Progenitor cell of endocrine pancreas (in vitro differentiated cells): ENCODE data around the gene ENPP1. TPM values are rescaled to one million over a fixed set of nuclear protein-coding genes. Genes with fewer than 3 reads are reported as not detected.

Source experiments
- DNase-seq: peaks from one replicate; pipeline ENCODE4 v3.0.0; 2021; ENCODE audit warnings: low spot score; ENCODE audit not compliant: unreplicated experiment
- H3K27ac Mint-ChIP-seq: 2 replicates; pipeline ENCODE4 v1.8.0; 2021; ENCODE audit warnings: mild to moderate bottlenecking, moderate library complexity, mixed read lengths
- H3K27me3 Mint-ChIP-seq: 2 replicates; pipeline ENCODE4 v1.8.0; 2021; ENCODE audit warnings: mixed read lengths
- H3K36me3 Mint-ChIP-seq: 2 replicates; pipeline ENCODE4 v1.8.0; 2022; ENCODE audit warnings: mixed read lengths; ENCODE audit not compliant: insufficient read depth
- H3K4me1 Mint-ChIP-seq: 2 replicates; pipeline ENCODE4 v1.8.0; 2021; ENCODE audit warnings: low read depth, mixed read lengths
- H3K4me3 Mint-ChIP-seq: 2 replicates; pipeline ENCODE4 v1.8.0; 2021; ENCODE audit warnings: low read depth, mild to moderate bottlenecking, moderate library complexity, mixed read lengths
- H3K9me3 Mint-ChIP-seq: 2 replicates; pipeline ENCODE4 v1.8.0; 2021; ENCODE audit warnings: low read depth, mixed read lengths
- total RNA-seq: library from RNA; stranded (reverse); gene quantifications from 2 replicates; pipeline ENCODE4 v1.2.1, GENCODE V29; 2021
- TF ChIP-seq, protein P1 (sequence below): fragments of 200-600 bp; sonication (generic); IDR thresholded peaks from one replicate; pipeline ENCODE4 v1.5.0; 2021; ENCODE audit warnings: antibody characterized with exemption, mild to moderate bottlenecking; ENCODE audit not compliant: unreplicated experiment

The ENPP1 gene
- total RNA-seq, 1 donor from 2014 or later: 2.4 TPM

DNA sequence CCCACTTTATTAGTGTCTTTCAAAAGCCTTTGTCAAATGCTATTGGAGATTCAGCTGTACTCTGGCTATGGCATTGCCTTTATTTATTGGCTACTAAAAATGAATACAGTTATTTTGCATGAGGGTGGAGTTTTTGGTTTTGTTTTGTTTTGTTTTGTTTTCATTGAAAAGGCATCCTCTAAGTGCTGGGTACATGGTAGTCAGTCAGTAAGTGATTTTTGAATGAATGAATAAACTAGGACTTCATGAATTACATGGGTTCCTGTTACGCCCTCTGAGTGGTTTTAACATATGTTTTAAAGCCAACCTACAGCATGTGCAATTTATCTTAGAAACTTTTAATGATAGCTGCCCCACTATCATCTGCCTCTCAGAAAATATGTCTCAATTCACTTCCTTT is 38.9 kb upstream of the ENPP1 start:
- H3K4me1 Mint-ChIP-seq: peaks cover 11% of the 10 kb centered on the region
- H3K36me3 Mint-ChIP-seq: no peaks in the 10 kb centered on the region

DNA sequence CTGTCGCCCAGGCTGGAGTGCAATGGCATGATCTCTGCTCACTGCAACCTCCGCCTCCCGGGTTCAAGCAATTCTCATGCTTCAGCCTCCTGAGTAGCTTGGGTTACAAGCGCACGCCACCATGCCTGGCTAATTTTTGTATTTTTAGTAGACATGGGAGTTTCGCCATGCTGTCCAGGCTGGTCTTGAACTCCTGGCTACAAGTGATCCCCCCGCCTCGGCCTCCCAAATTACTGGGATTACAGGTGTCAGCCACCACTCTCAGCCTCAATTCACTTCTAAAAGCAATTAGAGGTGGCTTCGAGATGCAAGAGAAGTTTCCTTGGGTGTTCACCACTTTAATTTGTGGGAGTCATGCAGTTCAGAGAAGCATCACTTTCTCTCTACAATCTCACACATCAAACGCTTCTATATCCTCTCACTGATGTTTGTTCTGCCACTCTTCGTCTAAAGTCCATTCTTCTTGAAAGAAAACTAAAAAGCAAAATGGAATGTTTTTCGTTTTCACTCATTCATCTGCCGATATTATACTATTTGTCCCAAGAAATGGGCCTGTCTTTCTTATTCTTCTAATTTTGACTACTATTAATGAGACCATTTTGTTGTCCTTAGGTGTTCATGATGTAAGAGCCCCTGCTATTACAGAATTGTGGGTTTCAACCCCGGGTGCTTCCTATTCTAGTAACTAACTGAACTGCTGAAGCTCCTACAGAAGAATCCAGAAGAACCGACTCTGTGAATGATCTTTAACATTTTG is 38.3 kb upstream of the ENPP1 start:
- Mint-ChIP-seq H3K4me1 (peaks cover 9% of the 10 kb centered on the region), H3K4me3 (no peak overlapping the region), H3K27me3 (peaks cover 2% of the 10 kb centered on the region), H3K36me3 (no peaks in the 10 kb centered on the region), H3K9me3 (no peaks in the 10 kb centered on the region), H3K27ac (no peak overlapping the region)
- TF ChIP-seq, protein P1, sequence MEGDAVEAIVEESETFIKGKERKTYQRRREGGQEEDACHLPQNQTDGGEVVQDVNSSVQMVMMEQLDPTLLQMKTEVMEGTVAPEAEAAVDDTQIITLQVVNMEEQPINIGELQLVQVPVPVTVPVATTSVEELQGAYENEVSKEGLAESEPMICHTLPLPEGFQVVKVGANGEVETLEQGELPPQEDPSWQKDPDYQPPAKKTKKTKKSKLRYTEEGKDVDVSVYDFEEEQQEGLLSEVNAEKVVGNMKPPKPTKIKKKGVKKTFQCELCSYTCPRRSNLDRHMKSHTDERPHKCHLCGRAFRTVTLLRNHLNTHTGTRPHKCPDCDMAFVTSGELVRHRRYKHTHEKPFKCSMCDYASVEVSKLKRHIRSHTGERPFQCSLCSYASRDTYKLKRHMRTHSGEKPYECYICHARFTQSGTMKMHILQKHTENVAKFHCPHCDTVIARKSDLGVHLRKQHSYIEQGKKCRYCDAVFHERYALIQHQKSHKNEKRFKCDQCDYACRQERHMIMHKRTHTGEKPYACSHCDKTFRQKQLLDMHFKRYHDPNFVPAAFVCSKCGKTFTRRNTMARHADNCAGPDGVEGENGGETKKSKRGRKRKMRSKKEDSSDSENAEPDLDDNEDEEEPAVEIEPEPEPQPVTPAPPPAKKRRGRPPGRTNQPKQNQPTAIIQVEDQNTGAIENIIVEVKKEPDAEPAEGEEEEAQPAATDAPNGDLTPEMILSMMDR: no peak
- DNase-seq: no peak

More for the DNA sequence above, 38.9 kb upstream of the ENPP1 start:
- no peak overlapping the region for H3K4me3 Mint-ChIP-seq
- no peaks in the 10 kb centered on the region for H3K9me3 Mint-ChIP-seq
- peaks cover 2% of the 10 kb centered on the region for H3K27me3 Mint-ChIP-seq
- TF ChIP-seq, protein P1: no peak
- no peak for DNase-seq
- H3K27ac Mint-ChIP-seq: no peak overlapping the region

DNA sequence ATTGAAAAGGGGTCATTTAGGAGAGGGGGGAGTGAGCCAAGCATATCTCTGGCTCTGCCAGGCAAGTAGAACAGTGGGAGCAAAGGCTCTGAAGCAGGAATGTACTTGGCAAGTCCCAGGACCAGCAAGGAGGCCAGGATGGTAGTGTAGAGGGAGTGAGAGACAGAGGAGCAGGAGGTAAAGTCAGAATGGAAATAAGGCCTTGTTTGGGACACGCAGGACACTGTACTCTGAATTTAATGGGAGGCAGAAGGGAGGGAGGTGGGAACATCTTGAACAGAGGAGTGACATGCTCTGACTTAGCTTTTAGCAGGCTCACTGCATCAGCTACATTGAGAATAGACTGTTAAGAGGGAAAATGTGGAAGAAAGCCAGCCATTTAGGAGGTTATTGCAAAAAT is 37.0 kb upstream of the ENPP1 start:
- no peaks in the 10 kb centered on the region for H3K9me3 Mint-ChIP-seq
- TF ChIP-seq, protein P1: no peak
- H3K27ac Mint-ChIP-seq: no peak overlapping the region
- H3K27me3 Mint-ChIP-seq: peaks cover 2% of the 10 kb centered on the region
- H3K36me3 Mint-ChIP-seq: no peaks in the 10 kb centered on the region
- no peak overlapping the region for H3K4me3 Mint-ChIP-seq
- H3K4me1 Mint-ChIP-seq: no peaks in the 10 kb centered on the region
- DNase-seq: no peak

DNA sequence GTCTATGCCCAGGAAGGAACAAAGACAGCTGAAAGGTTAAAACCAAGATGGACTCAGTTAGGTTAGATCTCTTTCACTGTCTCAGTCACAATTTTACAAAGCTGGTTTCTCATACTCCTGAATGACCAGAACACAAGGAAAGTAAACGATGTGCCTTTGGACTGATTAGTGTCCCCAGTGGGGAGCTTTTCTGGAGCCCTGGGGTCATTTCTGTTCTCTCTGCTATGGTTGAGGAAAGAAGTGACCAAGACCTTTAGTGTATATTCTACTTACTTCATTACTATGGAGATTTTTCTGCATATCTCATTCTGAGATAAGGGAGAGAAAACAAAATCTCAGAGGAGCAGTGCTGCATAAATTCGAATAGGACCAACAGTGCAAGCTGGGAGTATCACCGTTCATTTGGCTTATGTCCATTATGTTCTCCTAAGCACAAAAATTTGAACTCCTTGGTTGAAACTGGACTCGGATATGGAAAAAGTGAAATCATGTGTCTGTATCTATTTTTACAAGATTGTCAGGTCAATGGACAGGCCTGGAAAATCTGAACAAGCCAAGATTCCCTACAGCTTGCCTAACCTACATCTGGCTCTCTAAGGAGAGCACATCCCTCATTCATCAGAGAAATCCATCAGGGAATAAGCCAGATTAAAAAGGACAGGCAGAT is 34.4 kb upstream of the ENPP1 start:
- Mint-ChIP-seq H3K4me1 (no peaks in the 10 kb centered on the region), H3K9me3 (no peaks in the 10 kb centered on the region), H3K27me3 (peaks cover 2% of the 10 kb centered on the region), H3K36me3 (no peaks in the 10 kb centered on the region), H3K4me3 (no peak overlapping the region), H3K27ac (no peak overlapping the region)
- TF ChIP-seq, protein P1: no peak
- DNase-seq: no peak

DNA sequence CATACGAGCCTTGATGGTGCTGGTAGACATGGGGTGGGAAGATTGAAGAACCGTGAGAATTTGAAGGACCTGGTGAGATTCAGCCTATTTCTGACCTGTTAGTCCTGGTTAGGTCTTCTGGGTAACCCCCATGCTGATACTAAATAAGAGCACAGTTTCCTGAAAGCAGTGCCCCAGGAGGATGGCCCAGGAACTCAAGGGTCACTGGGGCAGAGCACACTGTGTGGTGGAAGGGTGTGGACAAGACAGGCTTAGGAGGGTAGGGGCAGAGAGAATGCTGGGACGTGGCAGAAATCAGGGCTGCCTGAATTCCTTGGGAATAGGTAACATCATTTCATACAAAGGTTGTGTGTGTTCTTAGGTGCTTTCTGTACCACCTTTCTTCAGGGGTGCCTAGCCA is 31.9 kb upstream of the ENPP1 start:
- no peak overlapping the region for H3K4me3 Mint-ChIP-seq
- no peak overlapping the region for H3K27ac Mint-ChIP-seq
- TF ChIP-seq, protein P1: no peak
- no peaks in the 10 kb centered on the region for H3K27me3 Mint-ChIP-seq
- DNase-seq: no peak
- H3K4me1 Mint-ChIP-seq: no peaks in the 10 kb centered on the region
- H3K9me3 Mint-ChIP-seq: no peaks in the 10 kb centered on the region
- no peaks in the 10 kb centered on the region for H3K36me3 Mint-ChIP-seq
